Glomerular endothelial cell (primary cell): ENCODE data around the gene ELMO2. TPM values are rescaled to one million over a fixed set of nuclear protein-coding genes. Genes with fewer than 3 reads are reported as not detected.

ENCODE experiments used
- DNase-seq: peaks from one replicate; pipeline ENCODE4 v3.0.0-alpha.2; 2011; ENCODE audit warnings: low read depth, low spot score; ENCODE audit errors: extremely low read depth
- total RNA-seq: library from RNA; depleted of rRNA; stranded (reverse); fragments of >200 nt; gene quantifications from 2 replicates; pipeline ENCODE4 v1.2.3, GENCODE V29; 2015

The ELMO2 gene
- total RNA-seq, 1 donor from 2014 or later: 38.8 TPM

DNA sequence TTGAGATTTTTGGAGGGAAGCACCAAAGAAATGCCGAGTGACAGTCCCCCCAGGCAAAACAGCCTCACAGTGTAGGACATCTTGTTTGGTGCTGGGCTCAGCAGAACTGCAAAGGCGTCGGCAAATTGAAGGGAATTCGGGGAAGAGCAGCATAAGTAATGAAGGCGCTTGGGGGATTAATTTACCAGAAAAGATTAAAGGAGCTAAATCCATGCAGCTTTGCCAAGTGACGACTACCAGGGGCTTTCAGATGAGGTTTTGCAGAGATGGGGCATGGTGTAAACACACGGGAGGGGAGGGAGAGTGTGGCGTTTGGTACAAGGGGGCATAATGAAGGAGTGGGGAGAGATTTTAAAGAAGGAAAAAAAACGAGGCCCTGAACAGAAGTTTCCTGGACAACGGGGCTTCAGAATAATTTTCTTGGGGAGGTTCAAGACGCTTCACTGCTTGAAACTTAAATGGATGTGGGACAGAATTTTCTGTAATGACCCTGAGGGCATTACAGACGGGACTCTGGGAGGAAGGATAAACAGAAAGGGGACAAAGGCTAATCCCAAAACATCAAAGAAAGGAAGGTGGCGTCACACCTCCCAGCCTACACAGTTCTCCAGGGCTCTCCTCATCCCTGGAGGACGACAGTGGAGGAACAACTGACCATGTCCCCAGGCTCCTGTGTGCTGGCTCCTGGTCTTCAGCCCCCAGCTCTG lies 52.8 kb downstream of the ELMO2 start:
- no peak for DNase-seq

- DNase-seq: no peak
These were observed 54.0 kb downstream of the ELMO2 start for GRCh38 chr20:46352370-46352938.

GRCh38 chr20:46351357-46352058 lies 54.9 kb downstream of the ELMO2 start:
- no peak for DNase-seq

GRCh38 chr20:46350986-46351267 lies 55.5 kb downstream of the ELMO2 start:
- DNase-seq: no peak

DNA sequence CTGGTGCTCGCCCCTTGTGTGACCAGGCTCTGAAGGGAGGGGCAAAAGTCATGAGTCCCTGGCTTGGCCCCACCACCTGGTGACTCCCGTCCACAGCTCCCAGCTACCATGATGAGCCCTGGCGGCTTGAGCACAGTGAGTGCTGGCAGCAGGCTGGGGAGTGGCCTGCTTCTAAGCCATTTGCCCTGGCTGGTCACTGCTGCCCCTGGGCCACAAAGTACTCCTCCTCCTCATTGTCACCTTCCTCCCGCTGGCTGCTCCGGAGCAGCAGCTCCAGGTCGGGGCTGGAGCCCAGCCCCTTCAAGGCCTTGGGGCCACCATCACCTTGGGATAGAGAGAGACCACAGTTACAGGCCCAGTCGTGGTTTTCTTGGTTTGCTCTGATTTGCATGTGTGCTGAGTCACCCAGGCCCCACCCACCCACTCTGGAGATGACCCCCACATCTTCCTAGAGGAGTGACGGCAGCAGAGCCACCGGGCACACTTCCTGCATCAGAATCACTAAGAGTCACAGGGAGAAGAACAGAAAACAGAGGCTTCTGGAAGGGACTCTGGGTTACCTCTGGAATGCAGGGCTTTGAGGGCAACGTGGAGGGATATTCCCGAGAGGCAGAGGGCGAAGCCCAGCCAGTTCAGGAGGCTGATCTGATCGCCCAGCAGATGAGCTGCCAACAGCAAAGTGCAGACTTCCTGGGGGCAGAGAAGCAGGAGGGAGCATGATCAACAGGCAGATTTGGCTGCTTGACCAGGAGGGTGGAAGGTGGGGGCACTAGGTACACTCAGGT lies 56.0 kb downstream of the ELMO2 start:
- no peak for DNase-seq

DNA sequence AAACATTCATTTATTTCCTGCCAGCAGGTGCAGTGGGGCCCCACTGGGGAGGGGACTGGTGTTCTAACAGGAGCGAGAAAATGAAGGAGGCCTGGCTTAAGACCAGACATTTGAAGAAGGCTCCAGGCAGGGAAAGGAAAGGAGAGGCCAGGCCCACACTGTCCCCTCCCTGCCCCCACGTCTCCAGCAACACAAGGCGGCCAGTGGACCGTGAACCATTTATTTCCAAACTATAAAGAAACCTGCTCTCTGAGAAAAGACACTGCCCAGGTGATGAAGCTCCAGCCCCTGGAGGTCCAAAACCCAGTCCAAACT lies 56.7 kb downstream of the ELMO2 start:
- no peak for DNase-seq

DNA sequence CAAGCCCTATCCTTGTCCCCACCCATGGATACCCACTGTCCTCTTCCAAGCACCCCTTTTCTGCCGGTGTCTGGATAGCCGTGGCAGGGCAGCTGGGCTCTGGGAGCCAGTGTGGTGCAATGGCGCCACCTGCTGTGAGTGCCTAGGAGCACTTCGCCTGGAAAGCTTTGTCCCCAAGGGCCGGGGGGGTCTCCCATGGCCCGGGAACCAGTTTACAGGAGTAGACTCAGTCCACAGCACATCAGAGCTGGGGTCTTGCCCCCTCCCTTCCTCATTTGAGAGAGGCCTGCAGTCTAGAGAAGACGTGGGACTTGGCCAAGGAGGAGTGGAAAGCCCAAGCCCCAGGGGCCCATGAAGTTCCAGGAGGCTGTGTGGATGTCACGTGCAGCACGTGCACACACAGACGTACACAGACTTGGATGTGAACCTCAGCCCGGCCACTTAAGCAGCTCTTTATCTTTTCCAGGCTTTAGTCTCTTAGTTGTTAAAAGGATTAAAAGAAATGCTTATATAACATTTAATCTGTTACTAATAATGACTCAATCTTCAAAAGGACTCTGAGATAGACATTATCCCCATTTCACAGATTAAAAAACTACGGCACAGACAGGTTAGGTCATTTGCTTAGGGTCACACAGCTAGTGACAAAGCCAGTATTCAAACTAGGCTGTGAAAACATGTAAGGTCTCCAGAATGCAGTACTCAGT lies 57.2 kb downstream of the ELMO2 start:
- DNase-seq: no peak

- no peak for DNase-seq
These were observed 58.3 kb downstream of the ELMO2 start for GRCh38 chr20:46347841-46348803.

DNA sequence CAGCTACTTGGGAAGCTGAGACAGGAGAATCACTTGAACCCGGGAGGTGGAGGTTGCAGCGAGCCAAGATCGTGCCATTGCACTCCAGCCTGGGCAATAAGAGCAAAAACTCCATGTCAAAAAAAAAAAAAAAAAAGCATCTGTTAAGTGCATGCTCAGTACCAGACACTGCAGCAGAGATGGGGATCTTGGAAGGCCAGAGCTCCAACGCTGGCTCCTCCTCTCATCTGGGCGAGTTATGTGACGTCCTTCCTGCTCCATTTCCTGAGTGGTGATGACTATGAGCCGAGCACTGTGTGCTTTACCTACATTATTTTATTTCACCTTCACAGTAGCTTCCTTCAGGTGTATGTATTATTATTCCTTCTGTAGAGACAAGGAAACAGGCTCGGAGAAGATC lies 59.6 kb downstream of the ELMO2 start:
- DNase-seq: no peak

DNA sequence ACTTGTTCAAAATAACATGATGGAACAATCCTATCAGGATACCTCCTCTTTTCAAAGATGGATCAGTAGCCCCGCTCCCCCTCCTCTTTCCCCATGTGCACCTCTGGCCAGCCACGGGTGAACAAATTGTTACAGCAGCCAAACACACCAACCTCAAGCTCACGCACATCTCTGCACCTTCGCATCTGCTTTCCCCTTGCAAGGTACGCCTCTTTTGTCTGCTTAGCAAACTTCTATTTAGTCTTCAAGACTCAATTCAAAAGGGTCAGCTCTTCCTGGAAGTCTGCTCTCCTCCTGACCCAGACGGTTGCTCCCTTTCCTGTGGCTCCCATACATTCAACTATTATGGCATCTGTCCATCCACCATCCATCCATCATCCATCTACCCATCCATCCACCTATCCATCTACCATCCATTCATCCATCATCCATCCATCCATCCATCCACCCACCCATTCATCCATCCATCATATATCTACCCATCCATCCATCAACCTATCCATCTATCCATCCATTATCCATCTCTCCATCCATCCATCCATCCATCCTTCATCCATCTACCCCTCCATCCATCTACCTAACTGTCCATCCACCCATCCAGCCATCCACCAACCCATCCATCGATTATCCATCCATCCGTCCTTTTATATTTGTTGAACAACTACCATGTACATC lies 61.8 kb downstream of the ELMO2 start:
- no peak for DNase-seq

- no peak for DNase-seq
These were observed 62.4 kb downstream of the ELMO2 start for GRCh38 chr20:46343975-46344357.

DNA sequence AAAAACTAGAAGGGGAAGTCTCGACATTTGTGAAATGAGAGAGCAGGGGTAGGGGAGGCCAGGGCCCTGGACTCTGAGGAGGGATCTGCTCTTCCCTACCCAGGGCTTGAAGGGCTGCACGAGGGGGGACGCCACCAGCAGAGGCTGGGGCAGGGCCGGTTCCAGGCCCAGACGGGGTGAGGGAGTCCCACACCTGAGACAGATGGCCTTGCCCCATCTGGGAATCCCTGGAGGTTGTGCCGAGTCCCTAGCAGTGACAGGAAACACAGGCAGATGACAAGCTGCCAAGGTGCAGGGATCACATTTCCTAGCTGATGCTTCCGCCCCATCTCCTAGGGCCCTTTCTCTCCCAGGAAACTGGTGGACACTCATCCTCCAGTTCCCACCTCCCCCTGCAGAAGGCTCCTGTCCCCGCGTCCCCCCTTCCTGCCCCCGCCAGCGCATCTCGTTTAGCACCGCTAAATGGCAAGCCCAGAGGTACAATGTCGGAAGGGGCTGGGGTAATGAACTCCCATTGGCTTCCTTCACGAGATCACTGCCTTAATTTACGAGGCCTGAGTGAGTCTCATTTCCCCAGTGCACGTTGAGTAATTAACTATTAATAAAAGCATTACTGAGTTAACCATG lies 63.0 kb downstream of the ELMO2 start:
- no peak for DNase-seq

- DNase-seq: no peak
These were observed 63.7 kb downstream of the ELMO2 start for GRCh38 chr20:46342451-46343347.

DNA sequence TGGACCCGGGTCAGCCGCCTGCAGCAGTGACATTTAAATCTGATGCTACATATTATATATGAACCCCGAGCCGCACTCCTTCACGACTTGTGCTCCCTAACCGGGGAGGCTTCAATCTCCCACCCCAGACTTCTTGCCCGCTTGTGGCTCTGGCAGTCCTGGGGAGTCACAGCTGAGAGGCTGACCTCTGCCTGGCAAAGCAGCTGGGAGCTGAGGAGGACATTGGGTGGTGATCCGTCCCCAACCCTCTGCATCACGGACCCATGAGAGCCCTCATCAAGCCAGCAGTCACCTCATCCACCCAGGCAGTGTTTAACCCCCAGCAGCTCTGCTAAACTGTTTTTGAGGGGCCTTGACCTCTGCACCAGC lies 64.4 kb downstream of the ELMO2 start:
- no peak for DNase-seq

- no peak for DNase-seq
These were observed 65.1 kb downstream of the ELMO2 start for GRCh38 chr20:46341074-46342009.

DNA sequence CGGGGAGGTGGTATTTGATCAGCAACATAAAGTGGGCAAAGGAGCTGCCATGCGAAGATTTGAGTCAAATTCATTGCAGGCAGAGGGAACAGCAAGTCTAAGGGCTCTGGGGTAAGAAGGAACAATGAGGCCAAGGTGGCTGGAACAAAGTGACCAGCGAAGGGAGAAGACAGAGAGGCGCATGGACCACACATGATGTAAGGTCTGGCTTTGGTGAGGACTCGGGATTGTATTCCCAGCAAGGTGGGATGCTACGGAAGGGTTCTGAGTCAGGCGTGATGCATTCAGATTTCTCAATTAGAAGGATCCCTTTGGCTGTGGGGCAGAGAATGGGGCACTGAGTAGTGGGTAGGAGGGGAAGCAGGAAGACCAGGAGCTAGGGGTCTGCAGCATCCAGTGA lies 67.4 kb downstream of the ELMO2 start:
- no peak for DNase-seq

GRCh38 chr20:46336735-46337134 lies 69.7 kb downstream of the ELMO2 start:
- no peak for DNase-seq
